KMS-11 (cell line): ENCODE measurements around the gene WIZ.

Experiments used
- H2AFZ ChIP-seq: fragments of 200-600 bp; sonication (generic); 2 replicates; pipeline ENCODE4 v1.6.1; 2016; ENCODE audit warnings: antibody characterized with exemption, mixed run types, low read depth
- H3K27ac ChIP-seq: fragments of 200-600 bp; sonication (generic); 2 replicates; pipeline ENCODE4 v1.6.1; 2016; ENCODE audit warnings: mild to moderate bottlenecking, mixed run types
- H3K27me3 ChIP-seq: fragments of 200-600 bp; sonication (generic); 2 replicates; pipeline ENCODE4 v1.6.1; 2017; ENCODE audit warnings: mild to moderate bottlenecking, low read depth, mixed run types, moderate library complexity; ENCODE audit not compliant: insufficient read depth
- H3K36me3 ChIP-seq: fragments of 200-600 bp; sonication (generic); 2 replicates; pipeline ENCODE4 v1.6.1; 2017; ENCODE audit warnings: mild to moderate bottlenecking, mixed run types; ENCODE audit not compliant: insufficient read depth
- H3K4me1 ChIP-seq: fragments of 200-600 bp; sonication (generic); 2 replicates; pipeline ENCODE4 v1.6.1; 2016; ENCODE audit warnings: mild to moderate bottlenecking, low read depth, mixed run types; ENCODE audit not compliant: poor library complexity, severe bottlenecking
- H3K4me2 ChIP-seq: fragments of 200-600 bp; sonication (generic); 2 replicates; pipeline ENCODE4 v1.7.0; 2016; ENCODE audit warnings: mild to moderate bottlenecking, mixed run types
- H3K4me3 ChIP-seq: fragments of 200-600 bp; sonication (generic); IDR thresholded peaks from 2 replicates; pipeline ENCODE4 v1.6.1; 2017; ENCODE audit warnings: low read depth, low read length, mixed read lengths; ENCODE audit not compliant: insufficient read depth
- H3K79me2 ChIP-seq: fragments of 200-600 bp; sonication (generic); 2 replicates; pipeline ENCODE4 v1.6.1; 2016; ENCODE audit warnings: low read depth, mixed run types; ENCODE audit not compliant: insufficient read depth
- H3K9ac ChIP-seq: fragments of 200-600 bp; sonication (generic); 2 replicates; pipeline ENCODE4 v1.6.1; 2016; ENCODE audit warnings: mild to moderate bottlenecking, mixed run types
- H4K20me1 ChIP-seq: fragments of 200-600 bp; sonication (generic); 2 replicates; pipeline ENCODE4 v1.6.1; 2016; ENCODE audit warnings: mild to moderate bottlenecking, mixed run types; ENCODE audit not compliant: insufficient read depth
- CTCF ChIP-seq: fragments of 200-600 bp; sonication (generic); conservative IDR thresholded peaks from 2 replicates; pipeline ENCODE4 v1.6.1; 2017; ENCODE audit warnings: low read depth, mild to moderate bottlenecking, antibody characterized with exemption, low read length, moderate library complexity, mixed read lengths

The WIZ gene

GRCh38 chr19:15427991-15428471 is 21.7 kb downstream of the WIZ start:
- TF ChIP-seq CTCF = no peak
- H3K4me2 ChIP-seq = no peak overlapping the region
- no peak overlapping the region for H3K9ac ChIP-seq
- H3K36me3 ChIP-seq = no peaks in the 10 kb centered on the region; the same call in 1 of the 2 replicates
- H2AFZ ChIP-seq = no peak overlapping the region
- peaks cover 38% of the 10 kb centered on the region for H3K79me2 ChIP-seq
- H3K27ac ChIP-seq = no peak overlapping the region
- peaks cover 13% of the 10 kb centered on the region for H3K4me1 ChIP-seq
- no peaks in the 10 kb centered on the region for H4K20me1 ChIP-seq
- no peaks in the 10 kb centered on the region for H3K27me3 ChIP-seq
- H3K4me3 ChIP-seq = no peak overlapping the region

DNA sequence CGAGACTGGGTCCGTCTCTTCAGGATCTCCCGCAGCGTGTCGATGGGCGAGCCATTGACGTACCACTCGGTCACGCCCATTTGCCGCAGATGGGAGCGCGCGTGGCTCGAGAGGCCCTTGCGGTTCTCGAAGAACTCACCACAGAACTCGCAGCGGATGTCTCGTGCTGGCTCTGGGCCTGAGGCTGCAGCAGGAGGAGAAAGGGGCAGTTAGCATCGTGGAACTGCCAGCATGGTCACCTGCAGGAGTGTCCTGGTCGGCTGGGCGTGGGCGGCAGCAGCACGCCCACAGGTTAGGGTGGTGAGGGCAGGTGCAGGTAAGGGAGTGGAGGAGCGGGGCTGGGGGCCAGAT is 22.4 kb downstream of the WIZ start:
- TF ChIP-seq CTCF = no peak
- H2AFZ ChIP-seq = no peak overlapping the region
- H3K4me3 ChIP-seq = no peak overlapping the region
- no peak overlapping the region for H3K27ac ChIP-seq
- no peak overlapping the region for H3K9ac ChIP-seq
- H3K27me3 ChIP-seq = no peaks in the 10 kb centered on the region
- no peaks in the 10 kb centered on the region; the same call in 1 of the 2 replicates for H3K36me3 ChIP-seq
- peaks cover 13% of the 10 kb centered on the region for H3K4me1 ChIP-seq
- H4K20me1 ChIP-seq = no peaks in the 10 kb centered on the region
- H3K4me2 ChIP-seq = no peak overlapping the region
- peaks cover 38% of the 10 kb centered on the region for H3K79me2 ChIP-seq

DNA sequence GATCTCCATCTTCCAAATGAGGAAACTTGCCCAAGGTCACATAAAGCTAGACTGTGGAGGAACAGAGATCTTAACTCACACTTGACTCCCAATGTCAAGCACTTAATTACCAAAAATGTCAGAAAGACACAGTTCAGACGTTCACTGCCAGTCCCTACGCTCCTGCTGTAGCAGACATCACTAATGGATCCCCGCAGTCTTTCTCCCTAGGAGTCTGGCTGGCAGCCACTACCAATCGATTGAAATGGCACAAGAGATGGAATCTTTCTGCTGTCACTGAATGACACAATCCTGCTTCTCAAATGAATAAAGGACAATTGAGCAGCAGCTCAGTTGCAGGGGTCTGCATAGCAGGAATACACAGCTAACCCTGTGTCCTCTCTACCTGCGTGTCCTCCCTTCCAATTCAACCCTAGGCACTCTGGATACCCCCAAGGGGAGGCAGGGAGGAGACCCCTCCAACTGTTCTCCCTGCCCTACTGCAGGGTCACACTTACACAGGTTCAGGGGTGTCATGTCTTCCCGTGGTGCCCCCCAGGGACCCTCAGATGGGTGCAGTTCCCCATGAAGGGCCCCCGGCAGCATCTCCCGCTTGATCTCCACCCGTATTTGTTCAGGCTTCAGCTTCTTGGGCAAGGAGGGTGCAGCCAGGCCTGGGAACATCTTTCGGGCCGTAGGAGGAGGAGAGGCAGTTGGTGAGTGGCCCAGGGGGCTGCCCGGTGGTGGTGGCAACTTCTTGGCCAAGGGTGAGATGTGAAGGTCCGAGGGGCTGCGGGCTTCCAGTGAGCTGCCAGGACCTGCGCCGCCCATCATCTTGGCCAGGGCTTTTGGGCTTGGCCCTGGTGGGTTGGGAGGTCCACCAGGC is 23.0 kb downstream of the WIZ start:
- H3K79me2 ChIP-seq = peaks cover 33% of the 10 kb centered on the region
- H3K27ac ChIP-seq = no peak overlapping the region
- no peak for TF ChIP-seq CTCF
- no peaks in the 10 kb centered on the region for H4K20me1 ChIP-seq
- peaks cover 13% of the 10 kb centered on the region for H3K4me1 ChIP-seq
- H3K36me3 ChIP-seq = no peaks in the 10 kb centered on the region; the same call in 1 of the 2 replicates
- H3K9ac ChIP-seq = no peak overlapping the region
- no peak overlapping the region for H2AFZ ChIP-seq
- H3K4me3 ChIP-seq = no peak overlapping the region
- H3K4me2 ChIP-seq = no peak overlapping the region
- H3K27me3 ChIP-seq = no peaks in the 10 kb centered on the region

GRCh38 chr19:15425321-15425950 is 24.3 kb downstream of the WIZ start:
- H3K27ac ChIP-seq = no peak overlapping the region
- no peak overlapping the region for H2AFZ ChIP-seq
- no peak for TF ChIP-seq CTCF
- no peaks in the 10 kb centered on the region for H4K20me1 ChIP-seq
- no peak overlapping the region for H3K4me2 ChIP-seq
- H3K27me3 ChIP-seq = no peaks in the 10 kb centered on the region
- H3K36me3 ChIP-seq = no peaks in the 10 kb centered on the region; the same call in 1 of the 2 replicates
- peaks cover 3% of the 10 kb centered on the region for H3K4me1 ChIP-seq
- H3K79me2 ChIP-seq = peaks cover 20% of the 10 kb centered on the region
- H3K4me3 ChIP-seq = no peak overlapping the region
- H3K9ac ChIP-seq = no peak overlapping the region
